ENCODE measurements around the gene ARHGEF10L. TPM values are rescaled to one million over a fixed set of nuclear protein-coding genes. Genes with fewer than 3 reads are reported as not detected.
A peak's percentile ranks its signal among the peaks of the same experiment; 100 is the strongest.

Gene ARHGEF10L
- total RNA-seq, 2 donors from 2014 or later = 226 to 301 TPM

DNA sequence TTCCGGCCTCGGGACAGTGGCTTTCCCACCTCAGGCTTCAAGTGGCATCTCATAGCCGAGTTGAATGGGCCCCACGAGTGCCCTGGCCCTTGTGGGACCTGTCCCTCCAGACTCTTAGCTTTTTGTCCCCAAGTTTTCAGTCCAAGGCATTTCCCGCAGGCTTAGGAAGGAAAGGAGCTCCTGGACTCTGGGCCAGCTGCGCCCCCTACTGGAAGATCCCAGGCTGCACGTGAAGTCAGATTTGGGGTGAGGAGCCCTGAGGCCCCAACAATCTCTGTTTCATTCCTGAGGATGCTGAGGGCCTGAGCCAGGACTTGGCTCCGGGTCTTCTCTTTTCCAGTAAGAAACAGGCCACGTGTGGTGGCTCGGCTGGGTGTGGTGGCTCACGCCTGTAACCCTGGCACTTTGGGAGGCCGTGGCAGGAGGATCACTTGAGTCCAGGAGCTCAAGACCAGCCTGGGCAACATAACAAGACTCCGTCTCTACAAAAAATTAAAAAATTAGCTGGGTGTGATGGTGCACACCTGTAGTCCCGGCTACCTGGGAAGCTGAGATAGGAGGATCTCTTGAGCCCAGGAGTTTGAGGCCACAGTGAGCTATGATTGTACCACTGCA lies 67.4 kb downstream of the ARHGEF10L start:
- Histone ChIP-seq H3K27ac (peak overlapping the region; percentile 77 to 78), H3K36me3 (peaks cover 65% of the 10 kb centered on the region), H3K27me3 (replicated peaks; ENCODE audit: insufficient read depth) (no peaks in the 10 kb centered on the region), H3K4me3 (no peak overlapping the region), H3K4me1 (ENCODE audit: control insufficient read depth in 1 of 2, low read depth in 2 of 2) (peaks cover 16 to 61% of the 10 kb centered on the region in 2 donors), H3K9me3 (no peaks in the 10 kb centered on the region)
- TF ChIP-seq, protein P1, sequence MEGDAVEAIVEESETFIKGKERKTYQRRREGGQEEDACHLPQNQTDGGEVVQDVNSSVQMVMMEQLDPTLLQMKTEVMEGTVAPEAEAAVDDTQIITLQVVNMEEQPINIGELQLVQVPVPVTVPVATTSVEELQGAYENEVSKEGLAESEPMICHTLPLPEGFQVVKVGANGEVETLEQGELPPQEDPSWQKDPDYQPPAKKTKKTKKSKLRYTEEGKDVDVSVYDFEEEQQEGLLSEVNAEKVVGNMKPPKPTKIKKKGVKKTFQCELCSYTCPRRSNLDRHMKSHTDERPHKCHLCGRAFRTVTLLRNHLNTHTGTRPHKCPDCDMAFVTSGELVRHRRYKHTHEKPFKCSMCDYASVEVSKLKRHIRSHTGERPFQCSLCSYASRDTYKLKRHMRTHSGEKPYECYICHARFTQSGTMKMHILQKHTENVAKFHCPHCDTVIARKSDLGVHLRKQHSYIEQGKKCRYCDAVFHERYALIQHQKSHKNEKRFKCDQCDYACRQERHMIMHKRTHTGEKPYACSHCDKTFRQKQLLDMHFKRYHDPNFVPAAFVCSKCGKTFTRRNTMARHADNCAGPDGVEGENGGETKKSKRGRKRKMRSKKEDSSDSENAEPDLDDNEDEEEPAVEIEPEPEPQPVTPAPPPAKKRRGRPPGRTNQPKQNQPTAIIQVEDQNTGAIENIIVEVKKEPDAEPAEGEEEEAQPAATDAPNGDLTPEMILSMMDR (IDR thresholded peaks at IDR 0.05) = peak; percentile 90
- DNase-seq (ENCODE audit: low spot score) = no peak
- ATAC-seq (ENCODE audit: insufficient number of reproducible peaks, low FRiP score, low read depth) = no peak

DNA sequence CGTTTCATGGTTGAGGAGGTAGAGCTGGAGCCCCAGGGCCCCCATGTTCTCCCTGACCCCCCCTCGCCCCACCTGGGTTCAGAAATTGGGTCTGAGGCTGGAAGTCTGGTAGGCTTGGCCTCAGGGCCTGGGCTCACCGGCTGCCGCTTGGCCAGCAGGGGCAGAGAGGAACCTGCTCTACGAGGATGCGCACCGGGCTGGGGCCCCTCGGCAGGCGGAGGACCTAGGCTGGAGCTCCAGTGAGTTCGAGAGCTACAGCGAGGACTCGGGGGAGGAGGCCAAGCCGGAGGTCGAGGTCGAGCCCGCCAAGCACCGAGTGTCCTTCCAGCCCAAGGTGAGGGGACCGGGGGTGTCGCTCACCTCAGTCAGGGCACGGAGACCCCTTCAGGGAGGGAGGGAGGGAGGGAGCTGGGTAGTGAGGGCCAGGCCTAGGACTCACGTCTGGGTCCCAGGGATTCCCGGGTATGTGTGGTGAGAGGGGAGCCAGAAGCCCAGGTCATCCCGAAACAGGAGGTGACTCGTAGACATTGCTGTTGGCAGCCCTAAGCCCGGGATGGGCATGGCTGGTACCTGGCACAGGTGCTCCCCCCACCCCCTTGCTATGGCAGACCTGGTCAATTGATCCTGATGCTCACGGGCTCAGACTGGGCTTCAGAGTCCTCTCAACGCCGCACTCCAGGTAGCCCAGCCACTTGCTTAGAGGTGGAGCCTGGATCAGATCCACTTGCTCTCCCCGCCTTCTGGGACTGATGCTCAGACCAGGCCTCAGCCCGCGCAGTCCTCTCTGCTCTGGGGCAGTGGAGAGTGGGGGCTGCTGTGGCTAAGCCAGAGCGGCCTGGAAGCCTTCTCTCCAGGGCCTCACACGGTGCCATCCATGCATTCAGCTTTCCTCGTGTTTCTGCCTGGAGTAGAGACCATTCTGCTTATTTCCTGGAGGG lies 68.4 kb downstream of the ARHGEF10L start:
- DNase-seq (ENCODE audit: low spot score) (no peak), ATAC-seq (ENCODE audit: insufficient number of reproducible peaks, low FRiP score, low read depth) (no peak)
- no peaks in the 10 kb centered on the region for H3K27me3 ChIP-seq (replicated peaks; ENCODE audit: insufficient read depth)
- peak overlapping the region; percentile 77 to 78 for H3K27ac ChIP-seq
- H3K36me3 ChIP-seq = peaks cover 74% of the 10 kb centered on the region
- no peak overlapping the region for H3K4me3 ChIP-seq
- TF ChIP-seq, protein P1 (IDR thresholded peaks at IDR 0.05) = no peak
- no peaks in the 10 kb centered on the region for H3K9me3 ChIP-seq
- peaks cover 12 to 52% of the 10 kb centered on the region in 2 donors for H3K4me1 ChIP-seq (ENCODE audit: control insufficient read depth in 1 of 2, low read depth in 2 of 2)

DNA sequence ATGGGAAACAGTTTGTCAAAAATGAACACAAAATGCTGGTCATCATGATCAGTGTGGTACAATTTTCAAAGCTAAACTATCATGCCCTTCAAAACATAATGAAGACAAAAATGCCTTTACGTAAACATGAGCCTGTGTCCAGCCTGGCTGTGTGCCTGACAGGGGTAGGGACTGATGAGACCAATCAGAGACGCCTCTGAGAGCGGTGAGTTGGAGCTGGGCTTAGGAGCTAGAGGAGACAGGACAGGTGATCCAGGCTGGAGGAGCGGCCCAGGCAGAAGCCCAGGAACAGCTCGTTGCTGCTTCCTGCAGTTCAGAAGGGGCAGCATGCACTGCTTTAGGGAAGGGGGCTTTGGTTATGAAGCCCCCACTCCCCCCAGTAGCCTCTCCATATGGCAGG lies 70.0 kb downstream of the ARHGEF10L start:
- peaks cover 79% of the 10 kb centered on the region for H3K36me3 ChIP-seq
- H3K4me3 ChIP-seq = no peak overlapping the region
- no peaks in the 10 kb centered on the region for H3K27me3 ChIP-seq (replicated peaks; ENCODE audit: insufficient read depth)
- DNase-seq (ENCODE audit: low spot score) (no peak), ATAC-seq (ENCODE audit: insufficient number of reproducible peaks, low FRiP score, low read depth) (no peak)
- H3K9me3 ChIP-seq = no peaks in the 10 kb centered on the region
- H3K27ac ChIP-seq = peak overlapping the region; percentile 68 to 69
- peaks cover 12 to 59% of the 10 kb centered on the region in 2 donors for H3K4me1 ChIP-seq (ENCODE audit: control insufficient read depth in 1 of 2, low read depth in 2 of 2)
- TF ChIP-seq, protein P1 (IDR thresholded peaks at IDR 0.05) = no peak

DNA sequence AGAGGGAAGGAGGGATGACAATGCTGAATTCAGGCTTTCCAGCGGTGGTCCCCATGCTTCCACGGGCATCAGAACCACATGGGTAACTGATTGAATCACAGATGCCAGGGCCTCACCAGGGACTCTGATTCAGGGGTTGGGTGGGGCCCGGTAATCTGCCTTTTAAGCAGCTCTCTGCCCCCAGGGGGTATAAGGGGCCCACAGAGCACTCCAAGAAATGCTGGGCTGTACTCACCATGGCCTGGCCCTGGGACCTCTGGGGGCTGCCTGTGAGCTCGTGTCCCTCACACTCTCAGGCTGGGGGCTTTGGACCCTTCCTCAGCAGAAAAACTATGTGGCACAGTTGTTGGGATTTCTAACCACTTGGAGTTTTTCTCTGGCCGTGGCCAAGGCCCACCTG lies 70.6 kb downstream of the ARHGEF10L start:
- no peak for ATAC-seq (ENCODE audit: insufficient number of reproducible peaks, low FRiP score, low read depth)
- TF ChIP-seq, protein P1 (IDR thresholded peaks at IDR 0.05) = no peak
- Histone ChIP-seq H3K4me3 (no peak overlapping the region), H3K27ac (peak overlapping the region; percentile 68 to 69), H3K27me3 (replicated peaks; ENCODE audit: insufficient read depth) (no peaks in the 10 kb centered on the region), H3K9me3 (no peaks in the 10 kb centered on the region), H3K36me3 (peaks cover 73% of the 10 kb centered on the region), H3K4me1 (ENCODE audit: control insufficient read depth in 1 of 2, low read depth in 2 of 2) (peaks cover 12 to 58% of the 10 kb centered on the region in 2 donors)
- no peak for DNase-seq (ENCODE audit: low spot score)

DNA sequence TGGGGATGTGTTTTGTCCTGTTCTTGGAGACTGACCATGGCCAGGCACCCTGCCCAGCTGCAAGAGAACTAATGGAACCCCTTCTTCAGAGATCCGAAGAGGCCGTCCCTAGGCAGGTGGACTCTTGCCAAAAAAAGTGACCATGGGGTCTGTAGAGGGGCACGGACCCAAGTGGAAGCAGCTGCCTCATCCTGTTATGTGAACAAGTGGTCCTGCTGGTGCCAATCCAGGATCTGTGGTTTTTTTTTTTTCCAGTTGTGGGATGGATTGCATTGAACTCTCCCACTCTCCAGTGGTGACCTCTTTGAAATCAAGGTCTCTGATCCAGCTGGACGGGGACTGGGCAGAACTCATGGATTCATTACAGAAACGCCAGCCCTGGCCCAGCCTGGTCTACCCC lies 71.2 kb downstream of the ARHGEF10L start:
- TF ChIP-seq, protein P1 (IDR thresholded peaks at IDR 0.05) = no peak
- no peak for ATAC-seq (ENCODE audit: insufficient number of reproducible peaks, low FRiP score, low read depth)

More for the DNA sequence above, 71.2 kb downstream of the ARHGEF10L start:
- DNase-seq (ENCODE audit: low spot score) = no peak
- Histone ChIP-seq H3K27ac (peak overlapping the region; percentile 68 to 69), H3K27me3 (replicated peaks; ENCODE audit: insufficient read depth) (no peaks in the 10 kb centered on the region), H3K36me3 (peaks cover 71% of the 10 kb centered on the region), H3K4me1 (ENCODE audit: control insufficient read depth in 1 of 2, low read depth in 2 of 2) (peaks cover 6 to 58% of the 10 kb centered on the region in 2 donors), H3K9me3 (no peaks in the 10 kb centered on the region), H3K4me3 (no peak overlapping the region)

All from thoracic aorta (tissue), 2 donors.